PC-3 (cell line): ENCODE results near the gene LEUTX. TPM values are rescaled to one million over a fixed set of nuclear protein-coding genes. Genes with fewer than 3 reads are reported as not detected.

ENCODE experiments used
- ATAC-seq: fragments of 200-7000 bp; cut with Tn5 transposase; 2 replicates; pipeline ENCODE4 v1.9.1; 2020; ENCODE audit warnings: mild to moderate bottlenecking, moderate library complexity
- BruUV-seq: library from RNA; stranded (reverse); fragments of 400-500 nt; replicated peaks from 2 replicates; lab custom pipeline; 2021; lab: Mats Ljungman, UMichigan
- CTCF ChIA-PET: fragments of 300-600 bp; sonication (Branson Sonifier 250); formaldehyde crosslinking; loops from one replicate; lab custom pipeline; 2022; ENCODE audit warnings: antibody characterized with exemption; lab: Charles Lee
- POLR2A ChIA-PET: fragments of 300-600 bp; sonication (Branson Sonifier 250); formaldehyde crosslinking; loops from one replicate; lab custom pipeline; 2022; ENCODE audit warnings: antibody characterized with exemption; ENCODE audit not compliant: unreplicated experiment; lab: Charles Lee
- DNase-seq: peaks from one replicate; pipeline ENCODE4 v3.0.0-alpha.2; 2015
- H2AFZ ChIP-seq: fragments of 300-600 bp; sonication (generic); 2 replicates; pipeline ENCODE4 v1.6.0; 2016; ENCODE audit warnings: antibody characterized with exemption, low read length
- H3F3A ChIP-seq: fragments of 300-600 bp; sonication (generic); one replicate; pipeline ENCODE4 v1.6.0; 2017; ENCODE audit warnings: antibody characterized with exemption, low read length, control low read depth, mild to moderate bottlenecking; ENCODE audit not compliant: unreplicated experiment
- H3K27ac ChIP-seq: fragments of 300-600 bp; sonication (generic); 2 replicates; pipeline ENCODE4 v1.5.1; 2016; ENCODE audit warnings: mild to moderate bottlenecking, low read length
- H3K27me3 ChIP-seq: fragments of 300-600 bp; sonication (generic); 2 replicates; pipeline ENCODE4 v1.6.1; 2016; ENCODE audit warnings: low read length, mixed read lengths
- H3K36me3 ChIP-seq: fragments of 300-600 bp; sonication (generic); 2 replicates; pipeline ENCODE4 v1.6.1; 2016; ENCODE audit warnings: low read depth, mixed run types, low read length, mixed read lengths
- H3K4me1 ChIP-seq: fragments of 300-600 bp; sonication (generic); 2 replicates; pipeline ENCODE4 v1.5.1; 2016; ENCODE audit warnings: low read length; ENCODE audit not compliant: insufficient read depth
- H3K4me2 ChIP-seq: fragments of 300-600 bp; sonication (generic); 2 replicates; pipeline ENCODE4 v1.6.0; 2016; ENCODE audit warnings: low read length
- H3K4me3 ChIP-seq: fragments of 300-600 bp; sonication (generic); 2 replicates; pipeline ENCODE4 v1.5.1; 2016; ENCODE audit warnings: mild to moderate bottlenecking, low read length, mixed read lengths
- H3K79me2 ChIP-seq: fragments of 300-600 bp; sonication (generic); 2 replicates; pipeline ENCODE4 v1.6.1; 2017; ENCODE audit warnings: low read length, mixed read lengths
- H3K9ac ChIP-seq: fragments of 300-600 bp; sonication (generic); 2 replicates; pipeline ENCODE4 v1.6.0; 2016; ENCODE audit warnings: mild to moderate bottlenecking, low read length
- H3K9me2 ChIP-seq: fragments of 300-600 bp; sonication (generic); replicated peaks from 2 replicates; pipeline ENCODE4 v1.6.1; 2016; ENCODE audit warnings: mixed run types, low read length, mixed read lengths
- H3K9me3 ChIP-seq: fragments of 300-600 bp; sonication (generic); 2 replicates; pipeline ENCODE4 v1.6.1; 2016; ENCODE audit warnings: low read length, mixed read lengths
- H4K20me1 ChIP-seq: fragments of 300-600 bp; sonication (generic); 2 replicates; pipeline ENCODE4 v1.6.1; 2016; ENCODE audit warnings: low read length, mixed read lengths
- CTCF ChIP-seq: fragments of 300-600 bp; sonication (generic); conservative IDR thresholded peaks from 2 replicates; pipeline ENCODE4 v1.5.1; 2017; ENCODE audit warnings: antibody characterized with exemption, low read depth, mild to moderate bottlenecking, low read length
- EZH2 ChIP-seq: fragments of 300-600 bp; sonication (generic); IDR thresholded peaks from one replicate; pipeline ENCODE4 v1.6.1; 2017; ENCODE audit warnings: antibody characterized with exemption, mild to moderate bottlenecking, low read length; ENCODE audit not compliant: unreplicated experiment
- EZH2phosphoT487 ChIP-seq: fragments of 300-600 bp; sonication (generic); IDR thresholded peaks from 2 replicates; pipeline ENCODE4 v1.6.1; 2018; ENCODE audit warnings: mild to moderate bottlenecking, antibody characterized with exemption, low read length, borderline replicate concordance
- intact Hi-C: fragments of 100-400 bp; cut with micrococcal nuclease; formaldehyde crosslinking; loops from 2 replicates; pipeline ENCODE4 v1.9.0; 2023
- total RNA-seq: library from RNA; depleted of rRNA; stranded (reverse); fragments of >200 nt; gene quantifications from 2 replicates; pipeline ENCODE4 v1.2.3, GENCODE V29; 2014

Gene LEUTX
- total RNA-seq, 1 experiment from 2014 or later = not detected

GRCh38 chr19:39797083-39797482 lies 18.4 kb downstream of the LEUTX start:
- no peak for DNase-seq
- POLR2A ChIA-PET = no interaction called here

GRCh38 chr19:39802958-39803357 lies 24.3 kb downstream of the LEUTX start:
- no peaks in the 10 kb centered on the region for H3K9me2 ChIP-seq
- no peak for TF ChIP-seq EZH2phosphoT487
- no peak for TF ChIP-seq CTCF
- no peak for TF ChIP-seq EZH2
- H3K79me2 ChIP-seq = no peaks in the 10 kb centered on the region
- H4K20me1 ChIP-seq = no peaks in the 10 kb centered on the region
- H3K4me1 ChIP-seq = no peaks in the 10 kb centered on the region
- no peak overlapping the region for H3K4me3 ChIP-seq
- no peak overlapping the region for H3K27ac ChIP-seq
- DNase-seq = no peak
- no peaks in the 10 kb centered on the region for H3F3A ChIP-seq
- BruUV-seq = no TSS peak
- H3K36me3 ChIP-seq = no peaks in the 10 kb centered on the region
- POLR2A ChIA-PET = no interaction called here
- H3K27me3 ChIP-seq = 0 out of 2 replicates have a peak, but pooled peaks cover 4% of the 10 kb centered on the region
- no peaks in the 10 kb centered on the region for H3K9me3 ChIP-seq
- no peak for ATAC-seq
- intact Hi-C loops = no loop called here
- no peak overlapping the region for H3K9ac ChIP-seq
- no peak overlapping the region for H2AFZ ChIP-seq
- CTCF ChIA-PET = no interaction called here
- H3K4me2 ChIP-seq = no peak overlapping the region

More at GRCh38 chr19:39797083-39797482, 18.4 kb downstream of the LEUTX start:
- H3K27me3 ChIP-seq = peaks cover 27% of the 10 kb centered on the region
- no peak overlapping the region for H3K4me3 ChIP-seq
- no peak overlapping the region for H3K4me2 ChIP-seq
- H3F3A ChIP-seq = no peaks in the 10 kb centered on the region
- CTCF ChIA-PET = no interaction called here
- intact Hi-C loops = no loop called here
- no peak overlapping the region for H3K9ac ChIP-seq
- no peaks in the 10 kb centered on the region for H3K79me2 ChIP-seq
- no peaks in the 10 kb centered on the region for H3K4me1 ChIP-seq
- no TSS peak for BruUV-seq
- H2AFZ ChIP-seq = no peak overlapping the region
- no peaks in the 10 kb centered on the region for H3K9me2 ChIP-seq
- TF ChIP-seq CTCF (no peak), EZH2 (no peak), EZH2phosphoT487 (no peak)
- no peaks in the 10 kb centered on the region for H4K20me1 ChIP-seq
- H3K9me3 ChIP-seq = no peaks in the 10 kb centered on the region
- H3K36me3 ChIP-seq = no peaks in the 10 kb centered on the region; the same call in 1 of the 2 replicates
- no peak overlapping the region for H3K27ac ChIP-seq
- no peak for ATAC-seq

DNA sequence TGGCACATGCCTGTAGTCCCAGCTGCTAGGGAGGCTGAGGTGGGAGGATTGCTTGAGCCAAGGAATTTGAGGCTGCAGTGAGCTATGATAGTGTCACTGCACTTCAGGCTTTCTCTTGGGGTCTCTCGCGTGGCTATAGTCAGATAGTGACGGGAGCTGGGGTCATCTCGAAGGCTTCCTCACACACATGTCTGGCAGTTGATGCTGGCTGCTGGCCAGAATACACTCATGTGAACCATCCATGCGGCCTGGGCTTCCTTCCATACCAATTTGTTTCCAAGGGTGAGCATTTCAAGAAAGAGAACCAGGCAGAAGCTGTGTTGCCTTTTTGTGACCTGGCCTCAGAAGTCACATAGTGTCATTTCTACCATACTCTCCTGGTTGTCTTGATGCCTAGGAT lies 26.4 kb downstream of the LEUTX start:
- CTCF ChIA-PET = no interaction called here

More for the DNA sequence above, 26.4 kb downstream of the LEUTX start:
- no peaks in the 10 kb centered on the region for H3K9me3 ChIP-seq
- no peaks in the 10 kb centered on the region for H4K20me1 ChIP-seq
- no peaks in the 10 kb centered on the region for H3K36me3 ChIP-seq
- H3K4me3 ChIP-seq = no peak overlapping the region
- intact Hi-C loops = no loop called here
- H3K4me2 ChIP-seq = no peak overlapping the region
- H3F3A ChIP-seq = no peaks in the 10 kb centered on the region
- H3K27me3 ChIP-seq = no peaks in the 10 kb centered on the region
- no peaks in the 10 kb centered on the region for H3K9me2 ChIP-seq
- no peak overlapping the region for H3K27ac ChIP-seq
- no peak overlapping the region for H2AFZ ChIP-seq
- POLR2A ChIA-PET = no interaction called here
- no peaks in the 10 kb centered on the region for H3K4me1 ChIP-seq
- TF ChIP-seq CTCF (no peak), EZH2 (no peak), EZH2phosphoT487 (no peak)
- no TSS peak for BruUV-seq
- no peaks in the 10 kb centered on the region for H3K79me2 ChIP-seq
- DNase-seq (no peak), ATAC-seq (no peak)
- H3K9ac ChIP-seq = no peak overlapping the region
